HEK293 (cell line): ENCODE measurements around the gene LIPN.

Source experiments
- CTCF ChIA-PET: fragments of 350-600 bp; formaldehyde crosslinking; extraction: SDS; loops from one replicate; lab custom pipeline; 2021; ENCODE audit warnings: antibody characterized with exemption; lab: Yijun Ruan, JAX
- POLR2A ChIA-PET: fragments of 300-600 bp; formaldehyde crosslinking; extraction: SDS; loops from one replicate; lab custom pipeline; 2020; ENCODE audit warnings: antibody characterized with exemption, inconsistent platforms; lab: Yijun Ruan, JAX
- H3K27ac ChIP-seq: fragments of 200-500 bp; sonication (Bioruptor generic); 2 replicates; pipeline ENCODE4 v1.5.1; 2014; ENCODE audit warnings: low read depth, low read length, control low read depth, inconsistent platforms; ENCODE audit errors: extremely low read depth
- H3K36me3 ChIP-seq, 2 experiments: fragments of 200-500 bp in 1 of 2; sonication (Bioruptor generic) in 1 of 2; 1 replicate in 1 of 2; 2 replicates in 1 of 2; pipeline ENCODE4 v1.5.1; 2014 to 2017; ENCODE audit warnings: inconsistent platforms in 2 of 2, low read length in 2 of 2; ENCODE audit not compliant: control insufficient read depth in 2 of 2, insufficient read depth in 1 of 2
- H3K4me1 ChIP-seq: fragments of 200-500 bp; sonication (Bioruptor generic); 2 replicates; pipeline ENCODE4 v1.5.1; 2014; ENCODE audit warnings: mild to moderate bottlenecking, low read length, inconsistent platforms; ENCODE audit not compliant: control insufficient read depth, insufficient read depth
- H3K4me3 ChIP-seq: 2 replicates; pipeline ENCODE4 v1.5.1; 2011; ENCODE audit warnings: low read depth, mild to moderate bottlenecking, control low read depth, low read length, moderate library complexity
- H3K9me3 ChIP-seq: fragments of 200-500 bp; sonication (Bioruptor generic); 2 replicates; pipeline ENCODE4 v1.5.1; 2014; ENCODE audit warnings: low read depth, low read length, inconsistent platforms; ENCODE audit not compliant: control insufficient read depth, insufficient read depth
- HOXA7 ChIP-seq: sonication (generic); formaldehyde crosslinking; IDR thresholded peaks from 2 replicates; pipeline ENCODE4 v1.8.1; 2022; ENCODE audit warnings: missing genetic modification reagents, borderline replicate concordance
- KLF1 ChIP-seq: fragments of 450-650 bp; formaldehyde crosslinking; IDR thresholded peaks from 2 replicates; pipeline ENCODE4 v1.5.1; 2016; ENCODE audit warnings: missing biosample characterization, missing genetic modification characterization
- SCRT1 ChIP-seq: fragments of 450-650 bp; formaldehyde crosslinking; IDR thresholded peaks from 2 replicates; pipeline ENCODE4 v1.5.1; 2016; ENCODE audit warnings: missing biosample characterization, missing genetic modification characterization, borderline replicate concordance
- ZBTB48 ChIP-seq: fragments of 450-650 bp; formaldehyde crosslinking; IDR thresholded peaks from 2 replicates; pipeline ENCODE4 v1.5.1; 2016; ENCODE audit warnings: missing biosample characterization, missing genetic modification characterization
- ZFP69B ChIP-seq: fragments of 450-650 bp; formaldehyde crosslinking; IDR thresholded peaks from 2 replicates; pipeline ENCODE4 v1.5.1; 2016; ENCODE audit warnings: missing biosample characterization, missing genetic modification characterization
- ZIC2 ChIP-seq: fragments of 450-650 bp; formaldehyde crosslinking; IDR thresholded peaks from 2 replicates; pipeline ENCODE4 v1.5.1; 2016; ENCODE audit warnings: missing biosample characterization, missing genetic modification characterization
- ZNF24 ChIP-seq: fragments of 450-650 bp; formaldehyde crosslinking; IDR thresholded peaks from 2 replicates; pipeline ENCODE4 v1.5.1; 2016; ENCODE audit warnings: missing biosample characterization, missing genetic modification characterization
- ZNF366 ChIP-seq: fragments of 450-650 bp; formaldehyde crosslinking; conservative IDR thresholded peaks from 2 replicates; pipeline ENCODE4 v1.5.1; 2016; ENCODE audit warnings: missing biosample characterization, missing genetic modification characterization
- ZNF37A ChIP-seq: fragments of 450-650 bp; IDR thresholded peaks from 2 replicates; pipeline ENCODE4 v1.5.1; 2018; ENCODE audit warnings: missing biosample characterization, missing genetic modification characterization
- ZNF626 ChIP-seq: fragments of 450-650 bp; sonication (Bioruptor Pico); formaldehyde crosslinking; IDR thresholded peaks from 2 replicates; pipeline ENCODE4 v1.5.1; 2018; ENCODE audit warnings: missing biosample characterization, missing genetic modification characterization, inconsistent platforms
- ZNF654 ChIP-seq: fragments of 450-650 bp; formaldehyde crosslinking; IDR thresholded peaks from 2 replicates; pipeline ENCODE4 v1.5.1; 2016; ENCODE audit warnings: low read depth, missing biosample characterization, missing genetic modification characterization
- ZNF707 ChIP-seq: fragments of 450-650 bp; formaldehyde crosslinking; IDR thresholded peaks from 2 replicates; pipeline ENCODE4 v1.5.1; 2016; ENCODE audit warnings: missing biosample characterization, missing genetic modification characterization
- TF ChIP-seq, protein P1 (sequence below): fragments of 450-650 bp; formaldehyde crosslinking; IDR thresholded peaks from 2 replicates; pipeline ENCODE4 v1.5.0; 2017; ENCODE audit warnings: missing biosample characterization, missing genetic modification characterization, borderline replicate concordance
- TF ChIP-seq, protein P2 (sequence below): fragments of 450-650 bp; formaldehyde crosslinking; IDR thresholded peaks from 2 replicates; pipeline ENCODE4 v1.5.1; 2016; ENCODE audit warnings: missing biosample characterization, missing genetic modification characterization, borderline replicate concordance
- TF ChIP-seq, protein P3 (sequence below): fragments of 450-650 bp; formaldehyde crosslinking; IDR thresholded peaks from 2 replicates; pipeline ENCODE4 v1.5.1; 2017; ENCODE audit warnings: missing biosample characterization, missing genetic modification characterization
- TF ChIP-seq, protein P4 (sequence below): fragments of 450-650 bp; formaldehyde crosslinking; IDR thresholded peaks from 2 replicates; pipeline ENCODE4 v1.5.1; 2016; ENCODE audit warnings: missing biosample characterization, missing genetic modification characterization
- TF ChIP-seq, protein P5 (sequence below): fragments of 450-650 bp; formaldehyde crosslinking; IDR thresholded peaks from 2 replicates; pipeline ENCODE4 v1.5.1; 2016; ENCODE audit warnings: missing biosample characterization, missing genetic modification characterization

The LIPN gene

DNA sequence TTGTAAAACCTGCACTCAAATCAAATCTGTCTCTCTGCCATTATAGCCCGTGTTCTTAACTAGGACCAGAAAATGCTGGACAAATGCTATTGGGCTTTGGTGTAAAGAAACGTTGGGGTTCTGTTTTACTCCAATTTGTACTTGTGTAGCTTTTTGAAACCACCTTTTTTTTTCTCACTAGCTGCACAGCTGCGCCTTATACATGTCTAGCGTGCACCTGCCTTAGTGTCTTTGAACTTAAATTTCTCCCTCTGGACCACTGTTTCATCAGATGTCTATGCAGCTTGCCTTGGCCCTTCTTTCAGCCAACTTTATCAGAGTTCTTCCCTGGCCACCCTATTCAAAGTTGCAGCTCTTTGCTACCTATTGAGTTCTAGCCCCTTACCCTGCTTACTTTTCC, 49.8 kb downstream of the LIPN start (continued):
- TF ChIP-seq, protein P1, sequence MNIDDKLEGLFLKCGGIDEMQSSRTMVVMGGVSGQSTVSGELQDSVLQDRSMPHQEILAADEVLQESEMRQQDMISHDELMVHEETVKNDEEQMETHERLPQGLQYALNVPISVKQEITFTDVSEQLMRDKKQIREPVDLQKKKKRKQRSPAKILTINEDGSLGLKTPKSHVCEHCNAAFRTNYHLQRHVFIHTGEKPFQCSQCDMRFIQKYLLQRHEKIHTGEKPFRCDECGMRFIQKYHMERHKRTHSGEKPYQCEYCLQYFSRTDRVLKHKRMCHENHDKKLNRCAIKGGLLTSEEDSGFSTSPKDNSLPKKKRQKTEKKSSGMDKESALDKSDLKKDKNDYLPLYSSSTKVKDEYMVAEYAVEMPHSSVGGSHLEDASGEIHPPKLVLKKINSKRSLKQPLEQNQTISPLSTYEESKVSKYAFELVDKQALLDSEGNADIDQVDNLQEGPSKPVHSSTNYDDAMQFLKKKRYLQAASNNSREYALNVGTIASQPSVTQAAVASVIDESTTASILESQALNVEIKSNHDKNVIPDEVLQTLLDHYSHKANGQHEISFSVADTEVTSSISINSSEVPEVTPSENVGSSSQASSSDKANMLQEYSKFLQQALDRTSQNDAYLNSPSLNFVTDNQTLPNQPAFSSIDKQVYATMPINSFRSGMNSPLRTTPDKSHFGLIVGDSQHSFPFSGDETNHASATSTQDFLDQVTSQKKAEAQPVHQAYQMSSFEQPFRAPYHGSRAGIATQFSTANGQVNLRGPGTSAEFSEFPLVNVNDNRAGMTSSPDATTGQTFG (tag by site-specific recombination): no peak
- no peak for TF ChIP-seq KLF1
- TF ChIP-seq ZNF626 (tag by site-specific recombination): no peak
- no peak for TF ChIP-seq ZIC2
- no peak for TF ChIP-seq ZNF707
- no peak for TF ChIP-seq ZNF24 (tag by site-specific recombination)
- no peak for TF ChIP-seq ZBTB48 (tag by site-specific recombination)
- TF ChIP-seq, protein P2, sequence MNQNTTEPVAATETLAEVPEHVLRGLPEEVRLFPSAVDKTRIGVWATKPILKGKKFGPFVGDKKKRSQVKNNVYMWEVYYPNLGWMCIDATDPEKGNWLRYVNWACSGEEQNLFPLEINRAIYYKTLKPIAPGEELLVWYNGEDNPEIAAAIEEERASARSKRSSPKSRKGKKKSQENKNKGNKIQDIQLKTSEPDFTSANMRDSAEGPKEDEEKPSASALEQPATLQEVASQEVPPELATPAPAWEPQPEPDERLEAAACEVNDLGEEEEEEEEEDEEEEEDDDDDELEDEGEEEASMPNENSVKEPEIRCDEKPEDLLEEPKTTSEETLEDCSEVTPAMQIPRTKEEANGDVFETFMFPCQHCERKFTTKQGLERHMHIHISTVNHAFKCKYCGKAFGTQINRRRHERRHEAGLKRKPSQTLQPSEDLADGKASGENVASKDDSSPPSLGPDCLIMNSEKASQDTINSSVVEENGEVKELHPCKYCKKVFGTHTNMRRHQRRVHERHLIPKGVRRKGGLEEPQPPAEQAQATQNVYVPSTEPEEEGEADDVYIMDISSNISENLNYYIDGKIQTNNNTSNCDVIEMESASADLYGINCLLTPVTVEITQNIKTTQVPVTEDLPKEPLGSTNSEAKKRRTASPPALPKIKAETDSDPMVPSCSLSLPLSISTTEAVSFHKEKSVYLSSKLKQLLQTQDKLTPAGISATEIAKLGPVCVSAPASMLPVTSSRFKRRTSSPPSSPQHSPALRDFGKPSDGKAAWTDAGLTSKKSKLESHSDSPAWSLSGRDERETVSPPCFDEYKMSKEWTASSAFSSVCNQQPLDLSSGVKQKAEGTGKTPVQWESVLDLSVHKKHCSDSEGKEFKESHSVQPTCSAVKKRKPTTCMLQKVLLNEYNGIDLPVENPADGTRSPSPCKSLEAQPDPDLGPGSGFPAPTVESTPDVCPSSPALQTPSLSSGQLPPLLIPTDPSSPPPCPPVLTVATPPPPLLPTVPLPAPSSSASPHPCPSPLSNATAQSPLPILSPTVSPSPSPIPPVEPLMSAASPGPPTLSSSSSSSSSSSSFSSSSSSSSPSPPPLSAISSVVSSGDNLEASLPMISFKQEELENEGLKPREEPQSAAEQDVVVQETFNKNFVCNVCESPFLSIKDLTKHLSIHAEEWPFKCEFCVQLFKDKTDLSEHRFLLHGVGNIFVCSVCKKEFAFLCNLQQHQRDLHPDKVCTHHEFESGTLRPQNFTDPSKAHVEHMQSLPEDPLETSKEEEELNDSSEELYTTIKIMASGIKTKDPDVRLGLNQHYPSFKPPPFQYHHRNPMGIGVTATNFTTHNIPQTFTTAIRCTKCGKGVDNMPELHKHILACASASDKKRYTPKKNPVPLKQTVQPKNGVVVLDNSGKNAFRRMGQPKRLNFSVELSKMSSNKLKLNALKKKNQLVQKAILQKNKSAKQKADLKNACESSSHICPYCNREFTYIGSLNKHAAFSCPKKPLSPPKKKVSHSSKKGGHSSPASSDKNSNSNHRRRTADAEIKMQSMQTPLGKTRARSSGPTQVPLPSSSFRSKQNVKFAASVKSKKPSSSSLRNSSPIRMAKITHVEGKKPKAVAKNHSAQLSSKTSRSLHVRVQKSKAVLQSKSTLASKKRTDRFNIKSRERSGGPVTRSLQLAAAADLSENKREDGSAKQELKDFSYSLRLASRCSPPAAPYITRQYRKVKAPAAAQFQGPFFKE (tag by site-specific recombination): no peak
- no peak for TF ChIP-seq ZNF37A

DNA sequence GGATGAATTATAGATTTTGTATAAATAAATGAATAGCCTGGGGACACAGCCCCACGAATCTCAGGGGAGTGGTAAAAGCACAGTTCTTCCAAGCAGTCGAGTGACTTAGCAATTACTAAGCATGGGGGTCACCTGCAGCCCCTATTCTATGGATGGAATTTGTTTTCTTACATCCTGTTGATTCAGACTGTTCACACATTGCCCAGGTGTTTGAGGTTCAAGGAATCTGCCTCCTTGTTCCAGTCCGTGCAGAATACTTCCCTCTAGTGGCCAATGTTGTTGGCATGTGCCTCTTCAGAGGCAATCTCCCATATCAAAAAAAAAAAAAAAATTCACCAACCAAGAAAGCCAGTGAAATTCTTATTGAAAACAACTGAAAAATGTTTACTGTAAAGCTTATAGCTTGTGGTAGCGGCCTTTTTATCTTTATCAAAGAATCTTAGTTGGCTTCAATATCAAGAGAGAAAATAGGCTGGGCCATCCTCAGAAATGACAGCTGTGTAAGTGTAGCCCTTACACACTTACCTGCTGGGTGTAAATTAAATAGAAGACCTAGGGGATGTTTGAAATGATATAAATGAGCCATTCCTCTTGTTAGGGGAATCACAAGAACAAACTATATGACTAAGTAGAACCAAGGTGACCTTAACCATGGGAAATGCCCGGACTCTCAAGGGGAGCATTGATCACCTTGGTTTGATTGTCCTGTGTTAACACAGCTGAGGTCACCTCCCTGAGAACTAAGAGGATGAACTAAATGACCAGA, 50.6 kb downstream of the LIPN start:
- ChIA-PET POLR2A (no interaction called here), CTCF (interaction anchor here (0.6 to 4.2 kb wide), 56 partner anchors 8 to 1050 kb away, joined by 3 to 28 read pairs (median 4); no protein-coding TSS in a partner anchor)
- H3K4me1 ChIP-seq: no peaks in the 10 kb centered on the region
- H3K27ac ChIP-seq: no peak overlapping the region
- H3K9me3 ChIP-seq: no peaks in the 10 kb centered on the region
- H3K4me3 ChIP-seq: no peak overlapping the region
- no peaks in the 10 kb centered on the region for H3K36me3 ChIP-seq
- TF ChIP-seq ZNF654 (tag by site-specific recombination) (peak; percentile 81), SCRT1 (tag by site-specific recombination) (no peak), ZFP69B (tag by site-specific recombination) (no peak), HOXA7 (CRISPR knock-in tag) (no peak), ZNF366 (tag by site-specific recombination) (no peak)
- TF ChIP-seq, protein P3, sequence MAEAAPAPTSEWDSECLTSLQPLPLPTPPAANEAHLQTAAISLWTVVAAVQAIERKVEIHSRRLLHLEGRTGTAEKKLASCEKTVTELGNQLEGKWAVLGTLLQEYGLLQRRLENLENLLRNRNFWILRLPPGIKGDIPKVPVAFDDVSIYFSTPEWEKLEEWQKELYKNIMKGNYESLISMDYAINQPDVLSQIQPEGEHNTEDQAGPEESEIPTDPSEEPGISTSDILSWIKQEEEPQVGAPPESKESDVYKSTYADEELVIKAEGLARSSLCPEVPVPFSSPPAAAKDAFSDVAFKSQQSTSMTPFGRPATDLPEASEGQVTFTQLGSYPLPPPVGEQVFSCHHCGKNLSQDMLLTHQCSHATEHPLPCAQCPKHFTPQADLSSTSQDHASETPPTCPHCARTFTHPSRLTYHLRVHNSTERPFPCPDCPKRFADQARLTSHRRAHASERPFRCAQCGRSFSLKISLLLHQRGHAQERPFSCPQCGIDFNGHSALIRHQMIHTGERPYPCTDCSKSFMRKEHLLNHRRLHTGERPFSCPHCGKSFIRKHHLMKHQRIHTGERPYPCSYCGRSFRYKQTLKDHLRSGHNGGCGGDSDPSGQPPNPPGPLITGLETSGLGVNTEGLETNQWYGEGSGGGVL (tag by site-specific recombination): no peak
- TF ChIP-seq, protein P4, sequence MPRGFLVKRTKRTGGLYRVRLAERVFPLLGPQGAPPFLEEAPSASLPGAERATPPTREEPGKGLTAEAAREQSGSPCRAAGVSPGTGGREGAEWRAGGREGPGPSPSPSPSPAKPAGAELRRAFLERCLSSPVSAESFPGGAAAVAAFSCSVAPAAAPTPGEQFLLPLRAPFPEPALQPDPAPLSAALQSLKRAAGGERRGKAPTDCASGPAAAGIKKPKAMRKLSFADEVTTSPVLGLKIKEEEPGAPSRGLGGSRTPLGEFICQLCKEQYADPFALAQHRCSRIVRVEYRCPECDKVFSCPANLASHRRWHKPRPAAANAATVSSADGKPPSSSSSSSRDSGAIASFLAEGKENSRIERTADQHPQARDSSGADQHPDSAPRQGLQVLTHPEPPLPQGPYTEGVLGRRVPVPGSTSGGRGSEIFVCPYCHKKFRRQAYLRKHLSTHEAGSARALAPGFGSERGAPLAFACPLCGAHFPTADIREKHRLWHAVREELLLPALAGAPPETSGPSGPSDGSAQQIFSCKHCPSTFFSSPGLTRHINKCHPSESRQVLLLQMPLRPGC (tag by site-specific recombination): no peak
- TF ChIP-seq, protein P1 (tag by site-specific recombination): no peak
- TF ChIP-seq, protein P5, sequence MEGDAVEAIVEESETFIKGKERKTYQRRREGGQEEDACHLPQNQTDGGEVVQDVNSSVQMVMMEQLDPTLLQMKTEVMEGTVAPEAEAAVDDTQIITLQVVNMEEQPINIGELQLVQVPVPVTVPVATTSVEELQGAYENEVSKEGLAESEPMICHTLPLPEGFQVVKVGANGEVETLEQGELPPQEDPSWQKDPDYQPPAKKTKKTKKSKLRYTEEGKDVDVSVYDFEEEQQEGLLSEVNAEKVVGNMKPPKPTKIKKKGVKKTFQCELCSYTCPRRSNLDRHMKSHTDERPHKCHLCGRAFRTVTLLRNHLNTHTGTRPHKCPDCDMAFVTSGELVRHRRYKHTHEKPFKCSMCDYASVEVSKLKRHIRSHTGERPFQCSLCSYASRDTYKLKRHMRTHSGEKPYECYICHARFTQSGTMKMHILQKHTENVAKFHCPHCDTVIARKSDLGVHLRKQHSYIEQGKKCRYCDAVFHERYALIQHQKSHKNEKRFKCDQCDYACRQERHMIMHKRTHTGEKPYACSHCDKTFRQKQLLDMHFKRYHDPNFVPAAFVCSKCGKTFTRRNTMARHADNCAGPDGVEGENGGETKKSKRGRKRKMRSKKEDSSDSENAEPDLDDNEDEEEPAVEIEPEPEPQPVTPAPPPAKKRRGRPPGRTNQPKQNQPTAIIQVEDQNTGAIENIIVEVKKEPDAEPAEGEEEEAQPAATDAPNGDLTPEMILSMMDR (tag by site-specific recombination): peak; percentile 33; the same call in 1 of the 2 replicates
